ENCODE measurements around the gene PIGS. TPM values are rescaled to one million over a fixed set of nuclear protein-coding genes. Genes with fewer than 3 reads are reported as not detected.

Gene PIGS
- total and polyA plus RNA-seq, 4 donors = 10.0 to 71.9 (median 57.2) TPM

- Histone ChIP-seq H3K36me3 (ENCODE audit: control insufficient read depth in 4 of 4, insufficient read depth in 4 of 4, low read length in 4 of 4) (no peaks in the 10 kb centered on the region), H3K27me3 (ENCODE audit: control insufficient read depth in 3 of 3, insufficient read depth in 3 of 3, low read length in 2 of 3) (no peaks in the 10 kb centered on the region), H3K4me1 (ENCODE audit: control insufficient read depth in 5 of 5, insufficient read depth in 5 of 5, low read length in 5 of 5) (peaks cover 0 to 19% (median 0%) of the 10 kb centered on the region in 5 donors), H3K27ac (ENCODE audit: low read depth in 1 of 2, low read length in 1 of 2) (peak overlapping the region in 1 of 2 donors; percentile 3), H3K9me3 (ENCODE audit: control insufficient read depth in 4 of 4, insufficient read depth in 3 of 4, low read length in 3 of 4) (no peaks in the 10 kb centered on the region), H3K4me3 (no peak overlapping the region), H3K9ac (ENCODE audit: insufficient read depth in 1 of 2, low read length in 2 of 2) (no peak overlapping the region)
- WGBS, 2 donors = 81 to 83% methylated on average over 8 of the region's 8 CpGs
- DNase-seq = no peak
- TF ChIP-seq, protein P1, sequence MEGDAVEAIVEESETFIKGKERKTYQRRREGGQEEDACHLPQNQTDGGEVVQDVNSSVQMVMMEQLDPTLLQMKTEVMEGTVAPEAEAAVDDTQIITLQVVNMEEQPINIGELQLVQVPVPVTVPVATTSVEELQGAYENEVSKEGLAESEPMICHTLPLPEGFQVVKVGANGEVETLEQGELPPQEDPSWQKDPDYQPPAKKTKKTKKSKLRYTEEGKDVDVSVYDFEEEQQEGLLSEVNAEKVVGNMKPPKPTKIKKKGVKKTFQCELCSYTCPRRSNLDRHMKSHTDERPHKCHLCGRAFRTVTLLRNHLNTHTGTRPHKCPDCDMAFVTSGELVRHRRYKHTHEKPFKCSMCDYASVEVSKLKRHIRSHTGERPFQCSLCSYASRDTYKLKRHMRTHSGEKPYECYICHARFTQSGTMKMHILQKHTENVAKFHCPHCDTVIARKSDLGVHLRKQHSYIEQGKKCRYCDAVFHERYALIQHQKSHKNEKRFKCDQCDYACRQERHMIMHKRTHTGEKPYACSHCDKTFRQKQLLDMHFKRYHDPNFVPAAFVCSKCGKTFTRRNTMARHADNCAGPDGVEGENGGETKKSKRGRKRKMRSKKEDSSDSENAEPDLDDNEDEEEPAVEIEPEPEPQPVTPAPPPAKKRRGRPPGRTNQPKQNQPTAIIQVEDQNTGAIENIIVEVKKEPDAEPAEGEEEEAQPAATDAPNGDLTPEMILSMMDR (IDR thresholded peaks at IDR 0.05; ENCODE audit: control extremely low read depth, extremely low read depth) = no peak
- ATAC-seq (ENCODE audit: insufficient read depth, low FRiP score) = no peak
Measured at GRCh38 chr17:28526381-28526780, 44.9 kb downstream of the PIGS start.

- H3K9me3 ChIP-seq (ENCODE audit: control insufficient read depth in 4 of 4, insufficient read depth in 3 of 4, low read length in 3 of 4) = no peaks in the 10 kb centered on the region
- ATAC-seq (ENCODE audit: insufficient read depth, low FRiP score) (peak; percentile 71), DNase-seq (peak; percentile 55 to 76 (median 57))
- TF ChIP-seq, protein P1 (IDR thresholded peaks at IDR 0.05; ENCODE audit: control extremely low read depth, extremely low read depth) = no peak
- H3K27ac ChIP-seq (ENCODE audit: low read depth in 1 of 2, low read length in 1 of 2) = peak overlapping the region in 1 of 2 donors; percentile 53
- peak overlapping the region in 1 of 2 donors; percentile 55 for H3K9ac ChIP-seq (ENCODE audit: insufficient read depth in 1 of 2, low read length in 2 of 2)
- 75 to 88% methylated on average over 25 of the region's 25 CpGs for WGBS, 2 donors
- H3K4me3 ChIP-seq = no peak overlapping the region
- no peaks in the 10 kb centered on the region for H3K36me3 ChIP-seq (ENCODE audit: control insufficient read depth in 4 of 4, insufficient read depth in 4 of 4, low read length in 4 of 4)
- H3K4me1 ChIP-seq (ENCODE audit: control insufficient read depth in 5 of 5, insufficient read depth in 5 of 5, low read length in 5 of 5) = peaks cover 0 to 19% (median 0%) of the 10 kb centered on the region in 5 donors
- H3K27me3 ChIP-seq (ENCODE audit: control insufficient read depth in 3 of 3, insufficient read depth in 3 of 3, low read length in 2 of 3) = no peaks in the 10 kb centered on the region
Measured at GRCh38 chr17:28524476-28525424, 46.6 kb downstream of the PIGS start.

GRCh38 chr17:28523876-28524275 is 47.4 kb downstream of the PIGS start:
- TF ChIP-seq, protein P1 (IDR thresholded peaks at IDR 0.05; ENCODE audit: control extremely low read depth, extremely low read depth) = no peak
- no peak overlapping the region for H3K4me3 ChIP-seq
- peak overlapping the region in 1 of 2 donors; percentile 6 for H3K27ac ChIP-seq (ENCODE audit: low read depth in 1 of 2, low read length in 1 of 2)
- H3K27me3 ChIP-seq (ENCODE audit: control insufficient read depth in 3 of 3, insufficient read depth in 3 of 3, low read length in 2 of 3) = no peaks in the 10 kb centered on the region
- no peak overlapping the region for H3K9ac ChIP-seq (ENCODE audit: insufficient read depth in 1 of 2, low read length in 2 of 2)
- H3K9me3 ChIP-seq (ENCODE audit: control insufficient read depth in 4 of 4, insufficient read depth in 3 of 4, low read length in 3 of 4) = no peaks in the 10 kb centered on the region
- DNase-seq (no peak), ATAC-seq (ENCODE audit: insufficient read depth, low FRiP score) (no peak)
- no peaks in the 10 kb centered on the region for H3K36me3 ChIP-seq (ENCODE audit: control insufficient read depth in 4 of 4, insufficient read depth in 4 of 4, low read length in 4 of 4)
- peaks cover 0 to 19% (median 0%) of the 10 kb centered on the region in 5 donors for H3K4me1 ChIP-seq (ENCODE audit: control insufficient read depth in 5 of 5, insufficient read depth in 5 of 5, low read length in 5 of 5)
- 88 to 92% methylated on average over 9 to 15 of the region's 15 CpGs for WGBS, 2 donors

Data from lung (tissue), 12 donors.